Lower leg skin (tissue), 4 donors: ENCODE data around the gene SMPD3. TPM values are rescaled to one million over a fixed set of nuclear protein-coding genes. Genes with fewer than 3 reads are reported as not detected.

Experiments
- DNase-seq, 2 donors: peaks; one replicate each; pipeline ENCODE4 v3.0.0-alpha.2; 2019; ENCODE audit warnings: low spot score in 2 of 2
- H3K4me3 ChIP-seq: fragments of 200-600 bp; sonication (generic); 2 replicates; pipeline ENCODE4 v1.5.1; 2017; ENCODE audit warnings: mild to moderate bottlenecking, low read depth; ENCODE audit not compliant: poor library complexity, severe bottlenecking
- POLR2A ChIP-seq, 2 donors: fragments of 450-650 bp; IDR thresholded peaks; one replicate each; pipeline ENCODE4 v1.6.1; 2016 to 2017; ENCODE audit warnings: antibody characterized with exemption in 2 of 2, mild to moderate bottlenecking in 1 of 2, moderate library complexity in 1 of 2
- WGBS, 2 donors: methylation state at CpG; one replicate each; pipeline ENCODE4 v1.1.5; 2018; 5-methylcytosine and 5-hydroxymethylcytosine counted together
- intact Hi-C: fragments of 100-400 bp; cut with DNase I; formaldehyde crosslinking; loops from one replicate; pipeline ENCODE4 v1.15.0; 2023; ENCODE audit warnings: low total_unique reads
- total RNA-seq, 4 donors: library from RNA; depleted of rRNA; stranded (reverse); fragments of >200 nt; gene quantifications; one replicate each; pipeline ENCODE4 v1.1.0, GENCODE V29; 2016
- TF ChIP-seq, protein P1 (sequence below), 3 donors: fragments of 450-650 bp; IDR thresholded peaks; one replicate each; pipeline ENCODE4 v1.5.1; 2016; ENCODE audit warnings: antibody characterized with exemption in 3 of 3, mild to moderate bottlenecking in 3 of 3, moderate library complexity in 2 of 3

Gene SMPD3
- total RNA-seq, 4 donors from 2014 or later, result 30.2 to 135 (median 58.3) TPM

DNA sequence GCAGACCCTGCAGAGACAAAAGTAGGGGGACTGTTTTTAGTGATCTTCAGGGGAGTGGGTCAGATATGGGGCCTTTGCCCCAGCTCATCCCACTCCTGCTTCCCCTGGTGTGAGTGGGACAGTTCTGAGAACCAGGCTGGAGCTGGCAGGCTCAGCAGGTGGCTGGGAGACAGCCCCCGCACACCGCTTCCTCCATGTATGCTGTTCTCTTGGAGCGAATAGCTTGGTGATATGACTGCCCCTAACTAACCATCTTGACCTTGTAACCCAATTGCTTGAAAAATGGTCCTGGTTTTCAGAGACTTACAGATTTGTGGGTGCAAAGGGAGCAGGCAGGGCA, 76.0 kb downstream of the SMPD3 start:
- H3K4me3 ChIP-seq, result no peak overlapping the region
- DNase-seq, result no peak
- TF ChIP-seq, protein P1, sequence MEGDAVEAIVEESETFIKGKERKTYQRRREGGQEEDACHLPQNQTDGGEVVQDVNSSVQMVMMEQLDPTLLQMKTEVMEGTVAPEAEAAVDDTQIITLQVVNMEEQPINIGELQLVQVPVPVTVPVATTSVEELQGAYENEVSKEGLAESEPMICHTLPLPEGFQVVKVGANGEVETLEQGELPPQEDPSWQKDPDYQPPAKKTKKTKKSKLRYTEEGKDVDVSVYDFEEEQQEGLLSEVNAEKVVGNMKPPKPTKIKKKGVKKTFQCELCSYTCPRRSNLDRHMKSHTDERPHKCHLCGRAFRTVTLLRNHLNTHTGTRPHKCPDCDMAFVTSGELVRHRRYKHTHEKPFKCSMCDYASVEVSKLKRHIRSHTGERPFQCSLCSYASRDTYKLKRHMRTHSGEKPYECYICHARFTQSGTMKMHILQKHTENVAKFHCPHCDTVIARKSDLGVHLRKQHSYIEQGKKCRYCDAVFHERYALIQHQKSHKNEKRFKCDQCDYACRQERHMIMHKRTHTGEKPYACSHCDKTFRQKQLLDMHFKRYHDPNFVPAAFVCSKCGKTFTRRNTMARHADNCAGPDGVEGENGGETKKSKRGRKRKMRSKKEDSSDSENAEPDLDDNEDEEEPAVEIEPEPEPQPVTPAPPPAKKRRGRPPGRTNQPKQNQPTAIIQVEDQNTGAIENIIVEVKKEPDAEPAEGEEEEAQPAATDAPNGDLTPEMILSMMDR (IDR thresholded peaks at IDR 0.05), result no peak
- TF ChIP-seq POLR2A (IDR thresholded peaks at IDR 0.05), result no peak
- 88 to 100% methylated on average over 3 of the region's 3 CpGs for WGBS, 2 donors
- intact Hi-C loops, result no loop called here

DNA sequence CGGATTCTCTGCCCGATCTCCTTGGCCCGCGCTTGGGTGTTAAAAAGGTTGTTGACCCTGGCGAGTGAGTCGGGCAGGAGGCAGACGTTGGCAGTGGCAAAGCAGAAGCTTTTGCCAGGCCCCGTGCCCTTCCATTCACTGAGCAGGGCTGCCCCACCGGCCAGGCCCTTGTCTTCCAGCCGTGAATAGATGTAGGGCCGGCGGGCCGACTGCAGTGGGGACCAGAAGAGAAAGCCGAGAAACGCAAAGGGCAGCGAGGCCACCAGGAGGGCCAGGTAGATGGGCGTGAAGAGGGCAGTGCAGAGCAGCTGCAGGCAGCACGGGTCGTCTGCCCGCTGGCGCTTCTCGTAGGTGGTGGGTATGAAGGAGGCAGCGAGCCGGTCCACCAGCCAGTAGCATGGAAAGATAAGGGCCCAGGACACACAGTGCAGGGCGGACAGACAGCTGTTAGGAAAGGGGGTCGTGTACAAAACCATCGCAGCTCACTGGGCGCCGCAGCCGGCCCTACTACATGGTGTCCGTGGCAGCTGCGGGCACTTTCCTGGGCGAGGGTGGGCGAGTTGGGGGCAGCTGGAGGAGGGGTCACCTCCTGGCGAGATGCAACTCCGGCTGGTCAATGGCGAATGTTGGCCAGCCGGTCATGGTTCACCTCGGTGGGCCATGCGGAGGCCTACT, 76.5 kb downstream of the SMPD3 start:
- intact Hi-C loops, result no loop called here
- no peak for DNase-seq
- 93 to 96% methylated on average over 35 to 40 of the region's 40 CpGs for WGBS, 2 donors
- no peak overlapping the region for H3K4me3 ChIP-seq
- no peak for TF ChIP-seq POLR2A (IDR thresholded peaks at IDR 0.05)
- TF ChIP-seq, protein P1 (IDR thresholded peaks at IDR 0.05), result no peak

DNA sequence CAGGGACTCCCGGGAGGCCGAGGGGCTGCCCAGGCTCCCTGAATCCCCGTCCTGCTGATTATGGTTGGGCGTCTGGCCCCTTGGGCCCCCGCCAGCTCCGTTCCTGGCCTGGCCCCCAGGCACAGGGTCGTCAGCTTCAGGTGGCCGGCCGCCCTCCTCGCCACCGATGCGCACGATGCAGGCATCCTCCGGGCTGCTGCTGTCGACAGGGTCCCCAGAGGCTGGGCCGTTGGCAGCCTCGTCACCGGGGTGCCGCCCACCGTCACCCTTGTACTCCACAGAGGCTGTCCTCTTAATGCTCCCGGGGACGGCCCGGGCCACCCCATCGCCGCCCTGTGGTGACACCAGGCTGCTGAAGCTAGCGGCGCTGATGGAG, 77.0 kb downstream of the SMPD3 start:
- no peak overlapping the region for H3K4me3 ChIP-seq
- TF ChIP-seq, protein P1 (IDR thresholded peaks at IDR 0.05), result no peak
- TF ChIP-seq POLR2A (IDR thresholded peaks at IDR 0.05), result no peak
- intact Hi-C loops, result no loop called here
- 90 to 94% methylated on average over 21 to 27 of the region's 27 CpGs for WGBS, 2 donors
- no peak for DNase-seq

DNA sequence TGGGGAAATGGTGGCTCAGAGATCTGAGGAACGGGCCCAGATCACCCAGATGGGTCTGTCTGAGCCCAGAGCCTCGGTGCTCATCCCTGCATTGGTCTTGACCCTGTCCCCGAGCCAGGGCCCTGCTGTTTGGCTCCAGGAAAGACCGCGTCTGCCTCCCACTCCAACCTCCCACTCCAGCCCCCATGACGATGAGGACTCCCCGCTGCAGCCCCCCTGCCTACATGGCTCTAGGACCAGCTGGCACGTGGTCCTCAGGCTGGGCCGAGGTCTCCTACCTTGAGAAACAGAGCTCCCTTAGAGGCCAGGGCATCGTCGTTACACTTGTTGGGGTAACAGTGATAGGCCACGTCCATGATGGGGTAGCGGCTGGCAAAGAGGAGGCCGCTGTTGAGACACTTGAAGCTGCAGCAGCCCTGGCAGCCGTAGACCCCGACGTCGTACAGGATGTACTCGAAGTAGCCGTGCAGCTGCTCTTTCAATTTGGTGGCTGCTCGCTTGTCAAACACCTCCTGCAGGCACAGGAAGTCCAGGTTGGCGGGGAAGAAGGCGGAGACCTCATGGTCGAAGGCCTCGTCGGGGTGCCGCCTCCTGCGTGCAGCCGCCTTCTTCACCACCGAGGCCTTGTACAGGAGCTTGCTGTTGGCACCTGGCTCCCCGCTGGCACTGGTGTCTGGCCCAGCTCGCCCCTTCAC, 77.6 kb downstream of the SMPD3 start:
- intact Hi-C loops, result no loop called here

DNA sequence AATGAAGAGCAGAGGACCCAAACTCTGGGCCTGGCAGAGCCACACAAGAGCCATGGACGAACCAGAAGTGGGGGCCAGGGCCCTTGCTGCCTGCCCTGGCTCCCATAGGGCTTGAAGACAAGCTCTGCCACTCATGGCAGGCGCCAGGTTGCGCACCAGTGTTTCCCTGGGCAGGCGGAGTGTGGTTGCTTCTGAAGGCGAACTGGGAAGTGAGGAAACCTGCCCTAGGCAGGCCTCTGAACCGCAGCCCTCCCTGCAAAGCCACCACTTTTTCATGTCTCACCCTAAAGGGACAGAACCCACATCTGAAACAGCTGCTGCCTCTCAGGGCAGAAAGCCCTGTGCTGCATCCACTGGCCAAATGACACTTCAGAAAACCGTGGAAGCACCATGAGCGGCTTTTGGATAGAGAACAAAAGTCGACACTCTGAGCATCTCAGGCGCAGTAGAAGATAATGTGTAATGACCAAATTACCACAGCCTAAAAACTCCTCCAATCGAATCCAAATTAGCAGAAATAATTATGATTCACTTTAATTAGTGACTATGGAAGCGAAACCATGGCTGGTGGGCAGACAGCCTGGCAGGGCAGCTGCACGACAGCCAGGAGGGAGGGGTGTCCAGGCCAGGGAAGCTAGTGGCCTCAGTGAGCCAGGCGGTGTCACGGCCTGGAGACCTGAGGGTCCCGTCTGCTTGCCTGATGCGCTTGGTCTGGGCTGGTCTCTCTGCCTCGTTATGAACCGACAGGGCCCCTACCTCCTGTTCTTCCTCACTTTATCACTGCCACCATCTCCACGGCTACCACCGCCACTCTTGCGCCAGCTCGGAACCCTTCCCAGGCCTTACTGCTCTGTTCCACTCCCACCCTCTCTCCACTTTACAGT, 78.4 kb downstream of the SMPD3 start:
- intact Hi-C loops, result no loop called here
- TF ChIP-seq POLR2A (IDR thresholded peaks at IDR 0.05), result no peak
- TF ChIP-seq, protein P1 (IDR thresholded peaks at IDR 0.05), result no peak
- 74 to 78% methylated on average over 23 of the region's 23 CpGs for WGBS, 2 donors
- no peak for DNase-seq
- H3K4me3 ChIP-seq, result no peak overlapping the region

More for the DNA sequence above, 77.6 kb downstream of the SMPD3 start:
- no peak for DNase-seq
- no peak overlapping the region for H3K4me3 ChIP-seq
- WGBS, 2 donors, result 86 to 90% methylated on average over 32 of the region's 32 CpGs
- TF ChIP-seq POLR2A (IDR thresholded peaks at IDR 0.05), result no peak
- TF ChIP-seq, protein P1 (IDR thresholded peaks at IDR 0.05), result no peak
